GM18861 (cell line): Measurements from ENCODE around the gene ERCC8.
"Not testable (repeated sequence)": the region's sequence is repeated elsewhere in the genome, so short reads cannot be mapped to it uniquely, and the experiment has no call there.

Source experiments
- ATAC-seq: cut with Tn5 transposase; IDR thresholded peaks from one replicate; pipeline ENCODE4 v1.9.1; 2021; ENCODE audit not compliant: unreplicated experiment

ERCC8 gene

GRCh38 chr5:60944904-60945812 lies at the start of gene ERCC8, which contains the start of gene NDUFAF2:
Gene ERCC8 (minus strand): TSS chr5:60945070. CDS start chr5:60945008, 62 bp downstream.
Gene NDUFAF2 (plus strand): TSS chr5:60945205. CDS start chr5:60945256, 51 bp downstream.
- ATAC-seq: peak; percentile 99

- no peak for ATAC-seq
Observed at GRCh38 chr5:60993875-60994571, 49.2 kb upstream of the ERCC8 start.

GRCh38 chr5:60993425-60993824 lies 48.6 kb upstream of the ERCC8 start:
- no peak for ATAC-seq

GRCh38 chr5:60992871-60993270 lies 48.0 kb upstream of the ERCC8 start:
- no peak for ATAC-seq

- no peak for ATAC-seq
Observed at GRCh38 chr5:60989790-60990189, 44.9 kb upstream of the ERCC8 start.

GRCh38 chr5:60982127-60982526 lies 37.3 kb upstream of the ERCC8 start:
- not testable (repeated sequence) for ATAC-seq

- ATAC-seq: no peak
Observed at GRCh38 chr5:60980511-60980910, 35.6 kb upstream of the ERCC8 start.

GRCh38 chr5:60978968-60979367 lies 34.1 kb upstream of the ERCC8 start:
- no peak for ATAC-seq

GRCh38 chr5:60977956-60978737 lies 33.3 kb upstream of the ERCC8 start:
- ATAC-seq: no peak

GRCh38 chr5:60972231-60972630 lies 27.4 kb upstream of the ERCC8 start:
- no peak for ATAC-seq

GRCh38 chr5:60961685-60962084 lies 16.8 kb upstream of the ERCC8 start:
- no peak for ATAC-seq

- no peak for ATAC-seq
Observed at GRCh38 chr5:60960591-60960990, 15.7 kb upstream of the ERCC8 start.

- no peak for ATAC-seq
Observed at GRCh38 chr5:60959156-60959555, 14.3 kb upstream of the ERCC8 start.

GRCh38 chr5:60958712-60959111 lies 13.8 kb upstream of the ERCC8 start:
- no peak for ATAC-seq

- no peak for ATAC-seq
Observed at GRCh38 chr5:60958088-60958487, 13.2 kb upstream of the ERCC8 start.

- ATAC-seq: no peak
Observed at GRCh38 chr5:60955239-60955638, 10.4 kb upstream of the ERCC8 start.

GRCh38 chr5:60948738-60949137 lies 3.9 kb upstream of the ERCC8 start:
- no peak for ATAC-seq

GRCh38 chr5:60945813-60946187 lies 930 bp upstream of the ERCC8 start:
- ATAC-seq: peak; percentile 13

GRCh38 chr5:60943624-60944023 lies 1.2 kb downstream of the ERCC8 start:
- ATAC-seq: no peak

- ATAC-seq: no peak
Observed at GRCh38 chr5:60929024-60929423, 15.8 kb downstream of the ERCC8 start.

GRCh38 chr5:60927450-60927849 lies 17.4 kb downstream of the ERCC8 start:
- ATAC-seq: no peak
